K562 (cell line): Measurements from ENCODE around the gene PPT2. TPM values are rescaled to one million over a fixed set of nuclear protein-coding genes. Genes with fewer than 3 reads are reported as not detected.
A peak's percentile ranks its signal among the peaks of the same experiment; 100 is the strongest.

Source experiments
- CTBP1 ChIP-seq: fragments of 450-650 bp; IDR thresholded peaks from 2 replicates; pipeline ENCODE4 v1.6.1; 2016; ENCODE audit warnings: borderline replicate concordance
- ETV1 ChIP-seq: fragments of 450-650 bp; conservative IDR thresholded peaks from 2 replicates; pipeline ENCODE4 v1.6.1; 2016; ENCODE audit warnings: missing genetic modification characterization, control low read depth, low read depth, missing compliant biosample characterization
- ETV5 ChIP-seq: sonication (generic); formaldehyde crosslinking; IDR thresholded peaks from 2 replicates; pipeline ENCODE4 v1.4.0; 2020; ENCODE audit warnings: low read depth, mild to moderate bottlenecking, missing genetic modification reagents
- HDAC6 ChIP-seq: IDR thresholded peaks from 2 replicates; pipeline ENCODE4 v1.6.1; 2012; ENCODE audit warnings: low read depth, mild to moderate bottlenecking, control low read depth, inconsistent platforms, low read length, moderate library complexity
- HEY1 ChIP-seq: fragments of 250-450 bp; sonication (Bioruptor Pico); IDR thresholded peaks from 2 replicates; pipeline ENCODE4 v1.5.0; 2020; ENCODE audit warnings: mild to moderate bottlenecking, moderate library complexity, borderline replicate concordance
- HNRNPUL1 ChIP-seq: fragments of 200-400 bp; formaldehyde crosslinking; IDR thresholded peaks from 2 replicates; pipeline ENCODE4 v1.6.1; 2017; ENCODE audit warnings: low read length
- MIER1 ChIP-seq: fragments of 450-650 bp; IDR thresholded peaks from 2 replicates; pipeline ENCODE4 v1.6.1; 2016; ENCODE audit warnings: antibody characterized with exemption, mild to moderate bottlenecking, low read depth
- MTA1 ChIP-seq: fragments of 450-650 bp; IDR thresholded peaks from 2 replicates; pipeline ENCODE4 v1.6.1; 2017; ENCODE audit warnings: borderline replicate concordance
- MYC ChIP-seq, 2 experiments: fragments of 250-450 bp in 1 of 2; sonication (Bioruptor Pico) in 1 of 2; IDR thresholded peaks; 2 replicates each; pipeline versions ENCODE4 v1.5.1 to v1.6.1; 2012 to 2021; ENCODE audit warnings: low read depth in 2 of 2, borderline replicate concordance in 1 of 2, improper control_type of control experiment in 1 of 2, low read length in 1 of 2, mild to moderate bottlenecking in 1 of 2, moderate library complexity in 1 of 2
- NBN ChIP-seq: fragments of 450-650 bp; IDR thresholded peaks from 2 replicates; pipeline ENCODE4 v1.6.1; 2016; ENCODE audit warnings: low read depth, mild to moderate bottlenecking
- PCBP1 ChIP-seq: fragments of 200-400 bp; formaldehyde crosslinking; IDR thresholded peaks from 2 replicates; pipeline ENCODE4 v1.6.1; 2018; ENCODE audit warnings: mild to moderate bottlenecking, low read depth, low read length; ENCODE audit not compliant: poor library complexity, severe bottlenecking
- PCBP2 ChIP-seq: fragments of 200-400 bp; formaldehyde crosslinking; IDR thresholded peaks from 2 replicates; pipeline ENCODE4 v1.6.1; 2018; ENCODE audit warnings: low read length, low read depth, mild to moderate bottlenecking, moderate library complexity; ENCODE audit not compliant: poor library complexity, severe bottlenecking
- PHF21A ChIP-seq: fragments of 450-650 bp; IDR thresholded peaks from 2 replicates; pipeline ENCODE4 v1.6.1; 2017; ENCODE audit warnings: low read depth, borderline replicate concordance
- PHF8 ChIP-seq: fragments of 200-600 bp; sonication (generic); IDR thresholded peaks from 2 replicates; pipeline ENCODE4 v1.6.1; 2012; ENCODE audit warnings: mixed run types, mild to moderate bottlenecking, inconsistent platforms, low read length, moderate library complexity, borderline replicate concordance
- PURB ChIP-seq: sonication (generic); formaldehyde crosslinking; IDR thresholded peaks from 2 replicates; pipeline ENCODE4 v1.9.0; 2021; ENCODE audit warnings: low read depth, mild to moderate bottlenecking, missing genetic modification reagents
- RB1 ChIP-seq: fragments of 450-650 bp; IDR thresholded peaks from 2 replicates; pipeline ENCODE4 v1.6.1; 2017; ENCODE audit warnings: low read depth, mild to moderate bottlenecking
- RFX5 ChIP-seq: IDR thresholded peaks from 2 replicates; pipeline ENCODE4 v1.6.1; 2011; ENCODE audit warnings: low read depth, mild to moderate bottlenecking, improper control_type of control experiment, low read length
- SIX5 ChIP-seq, 2 experiments: IDR thresholded peaks; 2 replicates each; pipeline ENCODE4 v1.6.1; 2011; ENCODE audit warnings: low read length in 2 of 2, borderline replicate concordance in 1 of 2, low read depth in 1 of 2, mild to moderate bottlenecking in 1 of 2, moderate library complexity in 1 of 2; ENCODE audit not compliant: insufficient read depth in 1 of 2
- SMARCE1 ChIP-seq: fragments of 450-650 bp; IDR thresholded peaks from 2 replicates; pipeline ENCODE4 v1.7.1; 2016; ENCODE audit warnings: mild to moderate bottlenecking
- TAF1 ChIP-seq: IDR thresholded peaks from 2 replicates; pipeline ENCODE4 v1.6.1; 2011; ENCODE audit warnings: mild to moderate bottlenecking, low read length, moderate library complexity; ENCODE audit not compliant: insufficient read depth, control insufficient read depth, severe bottlenecking; ENCODE audit errors: extremely low read depth
- TAF9B ChIP-seq: fragments of 450-650 bp; IDR thresholded peaks from 2 replicates; pipeline ENCODE4 v1.6.1; 2018; ENCODE audit warnings: mild to moderate bottlenecking; ENCODE audit not compliant: partially characterized antibody
- ZNF134 ChIP-seq: fragments of 250-450 bp; sonication (Bioruptor Pico); conservative IDR thresholded peaks from 2 replicates; pipeline ENCODE4 v1.4.0; 2020
- ZNF140 ChIP-seq: fragments of 250-450 bp; sonication (Bioruptor Pico); IDR thresholded peaks from 2 replicates; pipeline ENCODE4 v1.8.0; 2021; ENCODE audit warnings: moderate library complexity, mild to moderate bottlenecking, inconsistent platforms
- ZNF445 ChIP-seq: fragments of 250-450 bp; sonication (Bioruptor Pico); IDR thresholded peaks from 2 replicates; pipeline ENCODE4 v1.4.0; 2020; ENCODE audit warnings: low read depth, mild to moderate bottlenecking, moderate library complexity
- ZNF583 ChIP-seq: fragments of 250-450 bp; sonication (Bioruptor Pico); IDR thresholded peaks from 2 replicates; pipeline ENCODE4 v1.4.0; 2020
- ZNF780A ChIP-seq: fragments of 250-450 bp; sonication (Bioruptor Pico); IDR thresholded peaks from 2 replicates; pipeline ENCODE4 v1.5.0; 2021; ENCODE audit warnings: mild to moderate bottlenecking
- ZZZ3 ChIP-seq: fragments of 450-650 bp; IDR thresholded peaks from 2 replicates; pipeline ENCODE4 v1.6.1; 2016; ENCODE audit warnings: antibody characterized with exemption, mild to moderate bottlenecking, moderate library complexity
- polyA plus RNA-seq, 8 experiments: library from polyadenylated mRNA; depleted of rRNA in 4 of 8; stranded (reverse) in 5 of 8; unstranded in 3 of 8; fragments of >200 nt; fragmentation: Nextera tagmentation in 2 of 8; fragmentation: Illumina TruSeq in 1 of 8; extraction: Ambion mirVana in 2 of 8; extraction: Trizol in 1 of 8; gene quantifications; 2 replicates each; pipeline versions ENCODE4 v1.2.1 to v1.2.3, GENCODE V29; 2011 to 2014; ENCODE audit warnings: inconsistent platforms in 1 of 8, missing spikeins in 1 of 8
- total RNA-seq, 7 experiments: library from RNA; depleted of rRNA in 6 of 7; stranded (reverse); fragments of >200 nt in 6 of 7; fragmentation: Illumina TruSeq in 2 of 7; extraction: Trizol in 2 of 7; gene quantifications; 2 replicates each; pipeline versions ENCODE4 v1.2.1 to v1.2.3, GENCODE V29; 2011 to 2021; ENCODE audit warnings: low replicate concordance in 1 of 7
- TF ChIP-seq, protein P1 (sequence below), 2 experiments: fragments of 450-650 bp; IDR thresholded peaks; 2 replicates each; pipeline ENCODE4 v1.6.1; 2016
- TF ChIP-seq, protein P2 (sequence below): fragments of 200-800 bp; sonication (Bioruptor generic); IDR thresholded peaks from 2 replicates; pipeline ENCODE4 v1.6.1; 2017; ENCODE audit warnings: missing genetic modification characterization, missing compliant biosample characterization

Gene PPT2
- total and polyA plus RNA-seq, 9 of the 15 experiments (the other 6 are each of a cell fraction or from before 2014, with no cell fraction given): 27.4 to 98.8 (median 69.9) TPM

DNA sequence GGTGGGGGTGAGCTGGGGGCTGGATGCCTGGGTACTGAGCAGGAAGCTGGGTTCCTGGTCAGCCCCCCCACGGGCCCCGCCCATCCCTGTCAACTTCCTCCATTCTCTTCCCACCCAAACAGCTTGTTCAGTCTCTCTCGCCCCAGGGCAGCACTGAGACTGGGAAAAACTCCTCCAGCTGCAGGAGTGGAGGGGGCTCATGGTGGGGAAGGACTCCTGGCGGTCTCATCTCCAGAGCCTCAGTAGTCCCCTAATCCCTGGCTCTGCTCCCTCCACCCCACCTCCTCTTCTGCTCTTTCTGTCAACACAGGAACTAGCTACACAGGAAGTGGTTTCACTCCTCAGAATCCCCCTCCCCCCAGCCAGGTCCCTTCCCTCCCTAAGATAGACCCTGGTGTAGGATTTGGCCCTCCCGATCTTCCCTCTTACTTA is 38.7 kb downstream of the PPT2 start, which contains the start of gene GPSM3 (continued):
- TF ChIP-seq TAF1 (peak; percentile 68), SMARCE1 (peak; percentile 55), ZNF140 (CRISPR knock-in tag) (no peak), MYC (IDR thresholded peaks at IDR 0.05; ENCODE audit: low read depth, low read length) (no peak), MYC (CRISPR knock-in tag; IDR thresholded peaks at IDR 0.05; ENCODE audit: borderline replicate concordance, low read depth) (no peak), ZZZ3 (no peak), HEY1 (CRISPR knock-in tag) (no peak), PCBP1 (no peak), RB1 (0 out of 2 replicates have a peak, but pooled peaks have one; percentile 40), ZNF583 (peak; percentile 57), MTA1 (no peak; the same call in 1 of the 2 replicates), MIER1 (no peak), PCBP2 (no peak), TAF9B (peak; percentile 71), ZNF445 (CRISPR knock-in tag) (no peak), PURB (no peak), ETV5 (peak; percentile 95), RFX5 (no peak), CTBP1 (peak; percentile 24; the same call in 1 of the 2 replicates), ZNF134 (no peak), HDAC6 (no peak), PHF8 (peak; percentile 53; the same call in 1 of the 2 replicates), ZNF780A (CRISPR knock-in tag) (no peak), NBN (peak; percentile 86), PHF21A (no peak), ETV1 (peak; percentile 88), SIX5 (IDR thresholded peaks at IDR 0.05; ENCODE audit: borderline replicate concordance in 1 of 2, insufficient read depth in 1 of 2, low read depth in 1 of 2, low read length in 2 of 2) (no peak), HNRNPUL1 (no peak)
- TF ChIP-seq, protein P1, sequence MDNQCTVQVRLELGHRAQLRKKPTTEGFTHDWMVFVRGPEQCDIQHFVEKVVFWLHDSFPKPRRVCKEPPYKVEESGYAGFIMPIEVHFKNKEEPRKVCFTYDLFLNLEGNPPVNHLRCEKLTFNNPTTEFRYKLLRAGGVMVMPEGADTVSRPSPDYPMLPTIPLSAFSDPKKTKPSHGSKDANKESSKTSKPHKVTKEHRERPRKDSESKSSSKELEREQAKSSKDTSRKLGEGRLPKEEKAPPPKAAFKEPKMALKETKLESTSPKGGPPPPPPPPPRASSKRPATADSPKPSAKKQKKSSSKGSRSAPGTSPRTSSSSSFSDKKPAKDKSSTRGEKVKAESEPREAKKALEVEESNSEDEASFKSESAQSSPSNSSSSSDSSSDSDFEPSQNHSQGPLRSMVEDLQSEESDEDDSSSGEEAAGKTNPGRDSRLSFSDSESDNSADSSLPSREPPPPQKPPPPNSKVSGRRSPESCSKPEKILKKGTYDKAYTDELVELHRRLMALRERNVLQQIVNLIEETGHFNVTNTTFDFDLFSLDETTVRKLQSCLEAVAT (IDR thresholded peaks at IDR 0.05): no peak
- TF ChIP-seq, protein P2, sequence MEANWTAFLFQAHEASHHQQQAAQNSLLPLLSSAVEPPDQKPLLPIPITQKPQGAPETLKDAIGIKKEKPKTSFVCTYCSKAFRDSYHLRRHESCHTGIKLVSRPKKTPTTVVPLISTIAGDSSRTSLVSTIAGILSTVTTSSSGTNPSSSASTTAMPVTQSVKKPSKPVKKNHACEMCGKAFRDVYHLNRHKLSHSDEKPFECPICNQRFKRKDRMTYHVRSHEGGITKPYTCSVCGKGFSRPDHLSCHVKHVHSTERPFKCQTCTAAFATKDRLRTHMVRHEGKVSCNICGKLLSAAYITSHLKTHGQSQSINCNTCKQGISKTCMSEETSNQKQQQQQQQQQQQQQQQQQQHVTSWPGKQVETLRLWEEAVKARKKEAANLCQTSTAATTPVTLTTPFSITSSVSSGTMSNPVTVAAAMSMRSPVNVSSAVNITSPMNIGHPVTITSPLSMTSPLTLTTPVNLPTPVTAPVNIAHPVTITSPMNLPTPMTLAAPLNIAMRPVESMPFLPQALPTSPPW (CRISPR knock-in tag): peak; percentile 92
